GM12865 (cell line): ENCODE results near the gene CAPNS1.
A peak's percentile ranks its signal among the peaks of the same experiment; 100 is the strongest.

ENCODE experiments used
- DNase-seq: peaks from one replicate; pipeline ENCODE4 v3.0.0; 2010; ENCODE audit warnings: low read depth
- H3K4me3 ChIP-seq: 2 replicates; pipeline ENCODE4 v1.5.1; 2011; ENCODE audit warnings: mild to moderate bottlenecking, low read depth, low read length, control low read depth
- TF ChIP-seq, protein P1 (sequence below): IDR thresholded peaks from 2 replicates; pipeline ENCODE4 v1.5.1; 2011; ENCODE audit warnings: low read length, control low read depth, low read depth, inconsistent platforms; ENCODE audit not compliant: insufficient read depth; ENCODE audit errors: missing control alignments

The CAPNS1 gene

GRCh38 chr19:36139473-36140303, at the start of gene CAPNS1:
Gene CAPNS1 (plus strand): TSS chr19:36140066. CDS start chr19:36141012, 946 bp downstream.
- H3K4me3 ChIP-seq = peak within 1 kb of the TSS; percentile 100
- TF ChIP-seq, protein P1, sequence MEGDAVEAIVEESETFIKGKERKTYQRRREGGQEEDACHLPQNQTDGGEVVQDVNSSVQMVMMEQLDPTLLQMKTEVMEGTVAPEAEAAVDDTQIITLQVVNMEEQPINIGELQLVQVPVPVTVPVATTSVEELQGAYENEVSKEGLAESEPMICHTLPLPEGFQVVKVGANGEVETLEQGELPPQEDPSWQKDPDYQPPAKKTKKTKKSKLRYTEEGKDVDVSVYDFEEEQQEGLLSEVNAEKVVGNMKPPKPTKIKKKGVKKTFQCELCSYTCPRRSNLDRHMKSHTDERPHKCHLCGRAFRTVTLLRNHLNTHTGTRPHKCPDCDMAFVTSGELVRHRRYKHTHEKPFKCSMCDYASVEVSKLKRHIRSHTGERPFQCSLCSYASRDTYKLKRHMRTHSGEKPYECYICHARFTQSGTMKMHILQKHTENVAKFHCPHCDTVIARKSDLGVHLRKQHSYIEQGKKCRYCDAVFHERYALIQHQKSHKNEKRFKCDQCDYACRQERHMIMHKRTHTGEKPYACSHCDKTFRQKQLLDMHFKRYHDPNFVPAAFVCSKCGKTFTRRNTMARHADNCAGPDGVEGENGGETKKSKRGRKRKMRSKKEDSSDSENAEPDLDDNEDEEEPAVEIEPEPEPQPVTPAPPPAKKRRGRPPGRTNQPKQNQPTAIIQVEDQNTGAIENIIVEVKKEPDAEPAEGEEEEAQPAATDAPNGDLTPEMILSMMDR = peak; percentile 8
- DNase-seq = peak; percentile 98

GRCh38 chr19:36090910-36091695, 48.8 kb upstream of the CAPNS1 start:
- DNase-seq = no peak
- no peak overlapping the region for H3K4me3 ChIP-seq
- TF ChIP-seq, protein P1 = no peak

DNA sequence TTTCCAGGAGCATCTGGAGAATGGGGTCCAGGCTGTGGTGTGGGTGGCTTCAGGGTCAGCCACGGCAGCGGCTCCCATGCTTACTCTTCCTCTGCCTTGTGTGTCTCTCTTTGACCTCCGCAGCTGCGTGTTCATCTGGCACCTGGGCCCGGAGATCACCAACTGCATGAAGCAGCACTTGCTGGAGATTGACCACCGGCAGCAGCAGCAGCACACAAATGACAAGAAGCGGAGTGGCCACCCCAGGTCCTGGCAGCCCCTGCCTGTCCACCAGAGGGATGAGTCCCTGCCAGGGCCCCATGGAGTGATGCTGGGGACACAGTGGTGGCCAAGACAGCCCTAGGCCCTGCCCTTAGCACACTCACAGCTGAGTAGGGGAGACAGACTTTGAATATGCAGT, 47.3 kb upstream of the CAPNS1 start:
- TF ChIP-seq, protein P1 = no peak
- H3K4me3 ChIP-seq = no peak overlapping the region
- no peak for DNase-seq

- TF ChIP-seq, protein P1 = no peak
- H3K4me3 ChIP-seq = no peak overlapping the region
- no peak for DNase-seq
Observed at GRCh38 chr19:36093146-36093662, 46.7 kb upstream of the CAPNS1 start.

GRCh38 chr19:36093687-36094086, 46.2 kb upstream of the CAPNS1 start:
- TF ChIP-seq, protein P1 = no peak
- no peak for DNase-seq
- H3K4me3 ChIP-seq = no peak overlapping the region

GRCh38 chr19:36097036-36097435, 42.8 kb upstream of the CAPNS1 start:
- no peak overlapping the region for H3K4me3 ChIP-seq
- TF ChIP-seq, protein P1 = no peak
- DNase-seq = no peak
